ENCODE results near the gene RUNDC3A. TPM values are rescaled to one million over a fixed set of nuclear protein-coding genes. Genes with fewer than 3 reads are reported as not detected.

The RUNDC3A gene
- total RNA-seq, 1 donor from 2014 or later: 10.3 TPM

DNA sequence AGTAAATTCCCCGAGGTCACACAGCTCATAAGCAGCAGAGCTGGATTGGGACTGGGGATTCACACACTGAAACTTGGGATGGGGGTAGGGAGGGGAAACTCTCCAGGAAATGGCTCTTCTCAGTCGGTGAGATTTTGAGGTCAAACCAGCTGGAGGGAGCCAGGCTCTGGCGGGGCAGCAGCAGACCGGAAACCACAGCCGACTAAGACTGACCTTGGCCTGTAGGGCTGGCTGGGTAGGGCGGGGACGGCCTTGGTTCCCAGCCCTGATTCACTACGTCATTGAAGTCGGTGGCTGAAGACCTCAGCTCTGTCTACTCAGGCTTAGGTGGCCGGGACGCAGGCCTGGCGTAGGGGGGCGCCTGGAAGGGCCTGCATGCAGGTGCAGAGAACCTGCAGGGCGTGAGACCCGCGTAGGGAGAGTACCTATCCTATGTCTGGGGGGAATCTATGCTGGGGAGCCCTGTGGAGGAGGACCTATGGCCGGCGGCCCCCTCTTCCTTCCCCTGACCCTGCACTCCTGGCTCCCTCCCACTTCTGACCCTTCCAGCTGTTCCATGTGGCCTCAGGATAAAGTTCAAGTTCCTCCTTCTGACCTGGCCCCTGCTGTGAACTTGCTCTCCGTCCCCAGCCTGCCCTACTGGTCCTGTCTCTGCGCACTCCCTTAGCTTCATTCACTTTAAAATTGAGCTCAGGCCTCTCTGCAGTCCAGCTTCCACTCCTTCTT is 28.6 kb upstream of the RUNDC3A start:
- H3K27me3 Mint-ChIP-seq: peaks cover 10% of the 10 kb centered on the region
- H3K9me3 Mint-ChIP-seq: no peaks in the 10 kb centered on the region
- H3K36me3 Mint-ChIP-seq: no peaks in the 10 kb centered on the region
- no peaks in the 10 kb centered on the region for H3K4me1 Mint-ChIP-seq (ENCODE audit: unreplicated experiment)
- DNase-seq (ENCODE audit: extremely low spot score, unreplicated experiment): no peak
- no peak overlapping the region for H3K4me3 Mint-ChIP-seq
- TF ChIP-seq, protein P1, sequence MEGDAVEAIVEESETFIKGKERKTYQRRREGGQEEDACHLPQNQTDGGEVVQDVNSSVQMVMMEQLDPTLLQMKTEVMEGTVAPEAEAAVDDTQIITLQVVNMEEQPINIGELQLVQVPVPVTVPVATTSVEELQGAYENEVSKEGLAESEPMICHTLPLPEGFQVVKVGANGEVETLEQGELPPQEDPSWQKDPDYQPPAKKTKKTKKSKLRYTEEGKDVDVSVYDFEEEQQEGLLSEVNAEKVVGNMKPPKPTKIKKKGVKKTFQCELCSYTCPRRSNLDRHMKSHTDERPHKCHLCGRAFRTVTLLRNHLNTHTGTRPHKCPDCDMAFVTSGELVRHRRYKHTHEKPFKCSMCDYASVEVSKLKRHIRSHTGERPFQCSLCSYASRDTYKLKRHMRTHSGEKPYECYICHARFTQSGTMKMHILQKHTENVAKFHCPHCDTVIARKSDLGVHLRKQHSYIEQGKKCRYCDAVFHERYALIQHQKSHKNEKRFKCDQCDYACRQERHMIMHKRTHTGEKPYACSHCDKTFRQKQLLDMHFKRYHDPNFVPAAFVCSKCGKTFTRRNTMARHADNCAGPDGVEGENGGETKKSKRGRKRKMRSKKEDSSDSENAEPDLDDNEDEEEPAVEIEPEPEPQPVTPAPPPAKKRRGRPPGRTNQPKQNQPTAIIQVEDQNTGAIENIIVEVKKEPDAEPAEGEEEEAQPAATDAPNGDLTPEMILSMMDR (conservative IDR thresholded peaks at IDR 0.05): no peak
- H3K27ac Mint-ChIP-seq: no peak overlapping the region

DNA sequence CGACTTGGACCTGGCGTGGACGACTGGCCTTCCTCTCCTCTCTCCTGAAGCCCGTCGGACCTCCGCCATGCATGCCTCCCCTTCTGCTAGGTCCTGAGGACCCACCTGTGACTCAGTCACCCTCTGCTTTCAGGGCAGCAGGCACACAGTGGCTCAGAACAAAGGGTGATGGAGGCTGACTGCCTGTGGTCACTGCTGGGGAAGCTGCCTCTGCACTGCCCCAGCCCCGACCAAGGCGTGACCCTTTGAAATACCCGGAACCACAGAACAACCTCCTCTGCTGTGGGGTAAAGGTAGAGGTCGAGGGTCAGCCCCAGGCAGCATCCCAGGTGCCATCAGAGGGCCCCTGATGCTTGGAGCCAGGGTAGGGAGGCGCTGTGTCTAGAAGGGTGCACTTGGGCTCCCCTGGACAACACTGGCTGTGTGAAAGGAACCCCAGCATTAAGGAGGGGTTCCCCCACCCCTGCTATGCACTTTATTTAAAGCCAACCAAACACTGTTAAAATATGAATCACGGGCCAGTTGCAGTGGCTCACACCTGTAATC is 27.9 kb upstream of the RUNDC3A start:
- Mint-ChIP-seq H3K27me3 (peaks cover 6% of the 10 kb centered on the region), H3K4me3 (no peak overlapping the region), H3K4me1 (ENCODE audit: unreplicated experiment) (no peaks in the 10 kb centered on the region), H3K36me3 (no peaks in the 10 kb centered on the region), H3K9me3 (no peaks in the 10 kb centered on the region), H3K27ac (no peak overlapping the region)
- TF ChIP-seq, protein P1 (conservative IDR thresholded peaks at IDR 0.05): no peak
- DNase-seq (ENCODE audit: extremely low spot score, unreplicated experiment): no peak

DNA sequence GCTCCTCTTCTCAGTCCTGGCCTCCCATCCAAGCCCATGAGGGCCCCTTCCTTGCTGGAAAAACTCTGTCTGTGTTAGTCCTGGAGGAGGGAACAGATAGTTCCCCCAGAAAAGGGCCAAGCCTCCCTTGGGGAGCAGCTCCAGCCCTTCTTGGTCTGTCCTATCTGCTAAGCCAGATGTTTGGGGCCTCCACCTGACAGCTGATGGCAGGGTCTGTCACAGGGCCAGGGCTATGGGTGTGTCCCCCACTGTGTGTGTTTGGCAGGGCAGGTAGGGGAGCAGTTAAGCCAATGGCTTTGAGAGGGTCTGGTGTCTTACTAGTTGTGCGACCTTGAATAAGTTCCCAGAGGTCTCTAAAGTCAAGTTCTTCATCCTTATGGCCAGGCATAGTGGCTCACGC is 26.8 kb upstream of the RUNDC3A start:
- Mint-ChIP-seq H3K27me3 (peaks cover 6% of the 10 kb centered on the region), H3K27ac (no peak overlapping the region)

GRCh38 chr17:44282264-44282663 is 26.1 kb upstream of the RUNDC3A start:
- Mint-ChIP-seq H3K4me3 (no peak overlapping the region), H3K27ac (no peak overlapping the region), H3K4me1 (ENCODE audit: unreplicated experiment) (no peaks in the 10 kb centered on the region), H3K27me3 (peaks cover 6% of the 10 kb centered on the region), H3K9me3 (no peaks in the 10 kb centered on the region), H3K36me3 (no peaks in the 10 kb centered on the region)
- no peak for DNase-seq (ENCODE audit: extremely low spot score, unreplicated experiment)
- TF ChIP-seq, protein P1 (conservative IDR thresholded peaks at IDR 0.05): no peak

More for the DNA sequence above, 26.8 kb upstream of the RUNDC3A start:
- H3K4me1 Mint-ChIP-seq (ENCODE audit: unreplicated experiment): no peaks in the 10 kb centered on the region
- H3K9me3 Mint-ChIP-seq: no peaks in the 10 kb centered on the region
- TF ChIP-seq, protein P1 (conservative IDR thresholded peaks at IDR 0.05): no peak
- H3K4me3 Mint-ChIP-seq: no peak overlapping the region
- no peak for DNase-seq (ENCODE audit: extremely low spot score, unreplicated experiment)
- H3K36me3 Mint-ChIP-seq: no peaks in the 10 kb centered on the region

DNA sequence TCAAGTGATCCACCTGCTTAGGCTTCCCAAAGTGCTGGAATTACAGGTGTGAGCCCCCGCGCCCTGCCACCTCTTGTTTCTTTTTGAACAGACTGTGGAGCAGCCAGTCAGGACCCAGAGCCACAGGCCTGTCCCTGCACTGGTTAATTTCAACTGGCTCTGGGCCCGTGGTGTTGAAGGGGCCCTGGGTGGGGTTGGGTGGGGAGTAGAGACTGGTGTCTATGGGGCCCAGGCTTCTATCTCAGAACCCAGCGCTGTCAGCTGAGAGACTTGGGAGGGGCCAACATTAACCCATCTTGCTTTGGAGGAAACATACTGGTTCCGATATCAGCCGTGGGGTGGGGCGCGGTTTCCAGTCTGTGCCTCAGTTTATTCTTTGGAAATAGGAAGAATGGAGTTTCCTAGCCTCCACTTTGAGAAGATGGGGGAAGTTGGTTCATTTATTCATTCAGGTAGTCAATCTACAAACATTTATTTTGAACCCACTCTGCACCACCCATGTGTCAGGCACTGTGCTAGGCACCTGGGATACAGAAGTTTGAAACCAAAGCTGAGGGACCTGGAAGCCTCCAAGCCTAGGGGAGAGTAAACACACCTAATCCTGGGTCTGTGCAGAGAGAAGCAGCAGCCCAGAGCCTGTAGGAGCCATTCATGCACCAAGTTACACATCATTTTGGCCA is 24.9 kb upstream of the RUNDC3A start:
- H3K27ac Mint-ChIP-seq: no peak overlapping the region
- H3K4me3 Mint-ChIP-seq: no peak overlapping the region
- TF ChIP-seq, protein P1 (conservative IDR thresholded peaks at IDR 0.05): no peak
- no peaks in the 10 kb centered on the region for H3K36me3 Mint-ChIP-seq
- no peaks in the 10 kb centered on the region for H3K4me1 Mint-ChIP-seq (ENCODE audit: unreplicated experiment)
- no peaks in the 10 kb centered on the region for H3K9me3 Mint-ChIP-seq
- no peak for DNase-seq (ENCODE audit: extremely low spot score, unreplicated experiment)
- H3K27me3 Mint-ChIP-seq: peaks cover 16% of the 10 kb centered on the region

Data from type B pancreatic cell (in vitro differentiated cells).